CD4-positive, CD25-positive, alpha-beta regulatory T cell (primary cell): ENCODE measurements around the gene TNNT3. TPM values are rescaled to one million over a fixed set of nuclear protein-coding genes. Genes with fewer than 3 reads are reported as not detected.

ENCODE experiments used
- ATAC-seq, 2 donors: fragments of 150-1000 bp; cut with Tn5 transposase; one replicate each; pipeline ENCODE4 v1.10.0; 2021; ENCODE audit warnings: low read depth in 2 of 2, moderate number of reproducible peaks in 2 of 2, moderate library complexity in 1 of 2
- DNase-seq, 3 donors: peaks; one replicate each; pipeline versions ENCODE4 v3.0.0 to v3.0.0-alpha.2; 2012 to 2022; ENCODE audit warnings: mixed read lengths in 1 of 3
- H3K27ac ChIP-seq: one replicate; pipeline ENCODE4 v1.7.0; 2013; ENCODE audit warnings: mild to moderate bottlenecking, low read length; ENCODE audit not compliant: insufficient read depth, poor library complexity, severe bottlenecking
- H3K27me3 ChIP-seq: one replicate; pipeline ENCODE4 v1.7.0; 2013; ENCODE audit warnings: low read length; ENCODE audit not compliant: control insufficient read depth, insufficient read depth
- H3K36me3 ChIP-seq: one replicate; pipeline ENCODE4 v1.7.0; 2013; ENCODE audit warnings: mild to moderate bottlenecking, low read length, moderate library complexity; ENCODE audit not compliant: control insufficient read depth, insufficient read depth
- H3K4me1 ChIP-seq: 2 replicates; pipeline ENCODE4 v1.7.0; 2013; ENCODE audit warnings: mild to moderate bottlenecking, low read length; ENCODE audit not compliant: insufficient read depth, control insufficient read depth, poor library complexity, severe bottlenecking
- H3K4me3 ChIP-seq: one replicate; pipeline ENCODE4 v1.7.0; 2013; ENCODE audit warnings: low read depth, mild to moderate bottlenecking, low read length, moderate library complexity
- H3K9me3 ChIP-seq, 2 experiments: 1 replicate in 1 of 2; 2 replicates in 1 of 2; pipeline ENCODE4 v1.7.0; 2013; ENCODE audit warnings: low read length in 2 of 2, mild to moderate bottlenecking in 1 of 2, moderate library complexity in 1 of 2; ENCODE audit not compliant: control insufficient read depth in 2 of 2
- H3K27ac Mint-ChIP-seq, 3 donors: one replicate each; pipeline ENCODE4 v1.8.0; 2020 to 2022; ENCODE audit warnings: mild to moderate bottlenecking in 3 of 3, mixed read lengths in 3 of 3, moderate library complexity in 2 of 3
- H3K27me3 Mint-ChIP-seq: one replicate; pipeline ENCODE4 v1.8.0; 2022; ENCODE audit warnings: mild to moderate bottlenecking, mixed read lengths
- H3K36me3 Mint-ChIP-seq: one replicate; pipeline ENCODE4 v1.8.0; 2020; ENCODE audit warnings: mixed read lengths
- H3K4me1 Mint-ChIP-seq, 4 donors: one replicate each; pipeline ENCODE4 v1.8.0; 2020 to 2022; ENCODE audit warnings: mixed read lengths in 4 of 4, mild to moderate bottlenecking in 1 of 4
- H3K4me3 Mint-ChIP-seq, 4 donors: one replicate each; pipeline ENCODE4 v1.8.0; 2020 to 2022; ENCODE audit warnings: mild to moderate bottlenecking in 4 of 4, mixed read lengths in 4 of 4, moderate library complexity in 3 of 4
- H3K9me3 Mint-ChIP-seq, 7 donors: one replicate each; pipeline ENCODE4 v1.8.0; 2020 to 2022; ENCODE audit warnings: mixed read lengths in 7 of 7, mild to moderate bottlenecking in 3 of 7, moderate library complexity in 2 of 7
- polyA plus RNA-seq, 4 donors: library from polyadenylated mRNA; unstranded; fragments of 300-500 nt; fragmentation: Illumina TruSeq; gene quantifications; one replicate each; pipeline ENCODE4 v1.2.3, GENCODE V29; 2021
- total RNA-seq: library from RNA; stranded (reverse); gene quantifications from one replicate; pipeline ENCODE4 v1.2.3, GENCODE V29; 2022

Gene TNNT3
- total and polyA plus RNA-seq, 5 donors from 2014 or later = 1.6 to 19.4 TPM; not detected in 3

GRCh38 chr11:1912289-1912878 lies 7.1 kb upstream of the TNNT3 start:
- H3K4me1 ChIP-seq = no peaks in the 10 kb centered on the region
- no peak overlapping the region for H3K4me3 ChIP-seq
- peaks cover 0 to 1% (median 0%) of the 10 kb centered on the region in 7 donors for H3K9me3 Mint-ChIP-seq
- no peaks in the 10 kb centered on the region for H3K36me3 Mint-ChIP-seq
- H3K4me3 Mint-ChIP-seq = no peak overlapping the region
- no peaks in the 10 kb centered on the region for H3K36me3 ChIP-seq
- H3K27ac Mint-ChIP-seq = no peak overlapping the region
- H3K9me3 ChIP-seq = no peaks in the 10 kb centered on the region
- no peak for ATAC-seq
- H3K27me3 Mint-ChIP-seq = peaks cover 11% of the 10 kb centered on the region
- no peaks in the 10 kb centered on the region for H3K27me3 ChIP-seq
- no peak for DNase-seq
- no peak overlapping the region for H3K27ac ChIP-seq
- H3K4me1 Mint-ChIP-seq = peaks cover 0 to 18% (median 8%) of the 10 kb centered on the region in 4 donors

- Mint-ChIP-seq H3K27me3 (peaks cover 10% of the 10 kb centered on the region), H3K36me3 (no peaks in the 10 kb centered on the region), H3K9me3 (peaks cover 0 to 1% (median 0%) of the 10 kb centered on the region in 7 donors), H3K4me3 (no peak overlapping the region), H3K27ac (peak overlapping the region in 1 of 3 donors; percentile 83), H3K4me1 (peaks cover 0 to 20% (median 8%) of the 10 kb centered on the region in 4 donors)
- ATAC-seq (no peak), DNase-seq (no peak)
- no peak overlapping the region for H3K27ac ChIP-seq
- no peak overlapping the region for H3K4me3 ChIP-seq
- H3K27me3 ChIP-seq = no peaks in the 10 kb centered on the region
- H3K36me3 ChIP-seq = no peaks in the 10 kb centered on the region
- H3K9me3 ChIP-seq = no peaks in the 10 kb centered on the region
- no peaks in the 10 kb centered on the region for H3K4me1 ChIP-seq
These were observed 6.0 kb upstream of the TNNT3 start for GRCh38 chr11:1913271-1914060.

GRCh38 chr11:1915795-1916131 lies 3.7 kb upstream of the TNNT3 start:
- H3K4me3 Mint-ChIP-seq = peak overlapping the region in 2 of 4 donors; percentile 15 to 52
- Histone ChIP-seq H3K27me3 (no peaks in the 10 kb centered on the region), H3K27ac (no peak overlapping the region), H3K9me3 (no peaks in the 10 kb centered on the region), H3K36me3 (no peaks in the 10 kb centered on the region), H3K4me3 (no peak overlapping the region), H3K4me1 (no peaks in the 10 kb centered on the region)
- H3K4me1 Mint-ChIP-seq = peaks cover 0 to 24% (median 8%) of the 10 kb centered on the region in 4 donors
- peak overlapping the region in 1 of 3 donors; percentile 12 for H3K27ac Mint-ChIP-seq
- H3K27me3 Mint-ChIP-seq = peaks cover 5% of the 10 kb centered on the region
- no peaks in the 10 kb centered on the region for H3K9me3 Mint-ChIP-seq
- no peak for ATAC-seq
- no peaks in the 10 kb centered on the region for H3K36me3 Mint-ChIP-seq
- no peak for DNase-seq

GRCh38 chr11:1916132-1916985 lies 3.1 kb upstream of the TNNT3 start:
- peak overlapping the region in 1 of 4 donors; percentile 52 for H3K4me3 Mint-ChIP-seq
- DNase-seq = no peak
- H3K27me3 ChIP-seq = no peaks in the 10 kb centered on the region

GRCh38 chr11:1916986-1917522 lies 2.4 kb upstream of the TNNT3 start:
- Histone ChIP-seq H3K4me1 (no peaks in the 10 kb centered on the region), H3K27ac (no peak overlapping the region), H3K27me3 (no peaks in the 10 kb centered on the region), H3K9me3 (no peaks in the 10 kb centered on the region), H3K4me3 (no peak overlapping the region), H3K36me3 (no peaks in the 10 kb centered on the region)
- Mint-ChIP-seq H3K27ac (peak overlapping the region in 1 of 3 donors; percentile 89), H3K4me3 (no peak overlapping the region), H3K36me3 (no peaks in the 10 kb centered on the region), H3K9me3 (no peaks in the 10 kb centered on the region), H3K4me1 (peaks cover 0 to 24% (median 8%) of the 10 kb centered on the region in 4 donors), H3K27me3 (peaks cover 9% of the 10 kb centered on the region)
- DNase-seq (no peak), ATAC-seq (peak in 1 of 2 donors; percentile 13)

More at GRCh38 chr11:1916132-1916985, 3.1 kb upstream of the TNNT3 start:
- Mint-ChIP-seq H3K36me3 (no peaks in the 10 kb centered on the region), H3K4me1 (peaks cover 0 to 24% (median 8%) of the 10 kb centered on the region in 4 donors), H3K27me3 (peaks cover 5% of the 10 kb centered on the region), H3K9me3 (no peaks in the 10 kb centered on the region), H3K27ac (peak overlapping the region in 1 of 3 donors; percentile 89)
- H3K9me3 ChIP-seq = no peaks in the 10 kb centered on the region
- H3K4me1 ChIP-seq = no peaks in the 10 kb centered on the region
- H3K27ac ChIP-seq = no peak overlapping the region
- H3K36me3 ChIP-seq = no peaks in the 10 kb centered on the region
- no peak overlapping the region for H3K4me3 ChIP-seq
- ATAC-seq = peak in 1 of 2 donors; percentile 30

- peak; percentile 26 to 38 for ATAC-seq
- Mint-ChIP-seq H3K27ac (peak overlapping the region in 1 of 3 donors; percentile 77), H3K27me3 (peaks cover 10% of the 10 kb centered on the region), H3K9me3 (no peaks in the 10 kb centered on the region), H3K36me3 (no peaks in the 10 kb centered on the region), H3K4me1 (peaks cover 0 to 24% (median 8%) of the 10 kb centered on the region in 4 donors), H3K4me3 (no peak overlapping the region)
- Histone ChIP-seq H3K27ac (no peak overlapping the region), H3K36me3 (no peaks in the 10 kb centered on the region), H3K4me1 (no peaks in the 10 kb centered on the region), H3K9me3 (no peaks in the 10 kb centered on the region), H3K27me3 (no peaks in the 10 kb centered on the region), H3K4me3 (no peak overlapping the region)
- no peak for DNase-seq
These were observed 1.7 kb upstream of the TNNT3 start for GRCh38 chr11:1917523-1918435.
